ENCODE results near the gene RHBDD2. TPM values are rescaled to one million over a fixed set of nuclear protein-coding genes. Genes with fewer than 3 reads are reported as not detected.

The RHBDD2 gene
- total and polyA plus RNA-seq, 2 donors (not counting 1 experiment from before 2014, with no cell fraction given) = 31.6 to 44.3 TPM

DNA sequence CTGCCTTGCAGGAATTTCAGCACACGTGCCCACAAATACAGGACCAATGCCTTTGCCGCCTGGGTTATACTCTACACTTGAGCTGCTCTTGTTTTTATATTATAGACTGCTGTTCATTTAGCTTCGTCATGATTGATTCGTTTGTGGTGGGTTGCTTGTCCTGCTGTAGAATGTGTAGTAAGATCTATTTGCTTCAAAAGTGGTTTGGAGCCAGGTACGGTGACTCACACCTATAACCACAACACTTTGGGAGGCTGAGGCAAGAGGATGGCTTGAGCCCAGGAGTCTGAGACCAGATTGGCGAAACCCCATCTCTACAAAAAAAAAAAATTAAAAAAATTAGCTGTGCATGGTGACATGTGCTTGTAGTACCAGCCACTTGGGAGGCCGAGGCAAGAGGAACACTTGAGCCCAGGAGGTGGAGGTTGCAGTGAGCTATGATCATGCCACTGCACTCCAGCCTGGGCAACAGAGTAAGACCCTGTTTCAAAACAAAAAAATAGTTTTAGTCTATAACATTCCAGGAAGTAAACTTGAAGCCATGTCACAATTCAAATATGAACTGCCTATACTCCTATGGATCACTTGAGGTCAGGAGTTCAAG, 9.0 kb upstream of the RHBDD2 start:
- Mint-ChIP-seq H3K27me3 (peaks cover 17% of the 10 kb centered on the region), H3K4me1 (no peaks in the 10 kb centered on the region), H3K27ac (no peak overlapping the region), H3K9me3 (ENCODE audit: insufficient read depth) (no peaks in the 10 kb centered on the region), H3K4me3 (no peak overlapping the region)
- no peaks in the 10 kb centered on the region for H3K9me3 ChIP-seq (ENCODE audit: control extremely low read depth in 1 of 3, control insufficient read depth in 2 of 3, insufficient read depth in 1 of 3, low read length in 2 of 3)
- no peak overlapping the region for H3K9ac ChIP-seq (ENCODE audit: low read length)
- CTCF ChIA-PET = interaction anchor here (1.8 kb wide), 1 partner anchor 151 kb away, joined by 13 read pairs; no protein-coding TSS in a partner anchor
- DNase-seq (no peak), ATAC-seq (ENCODE audit: low read depth) (no peak)
- no peaks in the 10 kb centered on the region for H4K20me1 ChIP-seq (ENCODE audit: control insufficient read depth, insufficient read depth, low read length, poor library complexity, severe bottlenecking)
- peaks cover 0 to 5% (median 0%) of the 10 kb centered on the region in 4 experiments for H3K27me3 ChIP-seq (replicated peaks in 1 of 4; ENCODE audit: control extremely low read depth in 1 of 4, control insufficient read depth in 3 of 4, insufficient read depth in 4 of 4, low read length in 3 of 4)
- TF ChIP-seq EZH2 (IDR thresholded peaks at IDR 0.05; ENCODE audit: borderline replicate concordance, insufficient read depth, low read depth, low read length, poor library complexity, severe bottlenecking) = no peak
- TF ChIP-seq, protein P1, sequence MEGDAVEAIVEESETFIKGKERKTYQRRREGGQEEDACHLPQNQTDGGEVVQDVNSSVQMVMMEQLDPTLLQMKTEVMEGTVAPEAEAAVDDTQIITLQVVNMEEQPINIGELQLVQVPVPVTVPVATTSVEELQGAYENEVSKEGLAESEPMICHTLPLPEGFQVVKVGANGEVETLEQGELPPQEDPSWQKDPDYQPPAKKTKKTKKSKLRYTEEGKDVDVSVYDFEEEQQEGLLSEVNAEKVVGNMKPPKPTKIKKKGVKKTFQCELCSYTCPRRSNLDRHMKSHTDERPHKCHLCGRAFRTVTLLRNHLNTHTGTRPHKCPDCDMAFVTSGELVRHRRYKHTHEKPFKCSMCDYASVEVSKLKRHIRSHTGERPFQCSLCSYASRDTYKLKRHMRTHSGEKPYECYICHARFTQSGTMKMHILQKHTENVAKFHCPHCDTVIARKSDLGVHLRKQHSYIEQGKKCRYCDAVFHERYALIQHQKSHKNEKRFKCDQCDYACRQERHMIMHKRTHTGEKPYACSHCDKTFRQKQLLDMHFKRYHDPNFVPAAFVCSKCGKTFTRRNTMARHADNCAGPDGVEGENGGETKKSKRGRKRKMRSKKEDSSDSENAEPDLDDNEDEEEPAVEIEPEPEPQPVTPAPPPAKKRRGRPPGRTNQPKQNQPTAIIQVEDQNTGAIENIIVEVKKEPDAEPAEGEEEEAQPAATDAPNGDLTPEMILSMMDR (IDR thresholded peaks at IDR 0.05) = no peak
- H3K4me1 ChIP-seq (ENCODE audit: control insufficient read depth in 2 of 2, insufficient read depth in 2 of 2, low read length in 2 of 2) = no peaks in the 10 kb centered on the region
- WGBS (ENCODE audit: insufficient coverage) = no CpG with 5 or more reads among the region's 7 CpGs
- no peaks in the 10 kb centered on the region for H3K79me2 ChIP-seq (ENCODE audit: control insufficient read depth, insufficient read depth, low read length)
- H3K4me2 ChIP-seq (replicated peaks; ENCODE audit: low read depth, low read length, poor library complexity, severe bottlenecking) = no peak overlapping the region
- no peaks in the 10 kb centered on the region for H3K36me3 ChIP-seq (replicated peaks in 1 of 2; ENCODE audit: control extremely low read depth in 1 of 2, control insufficient read depth in 1 of 2, extremely low read depth in 1 of 2, insufficient read depth in 2 of 2, low read length in 1 of 2)
- no peak overlapping the region for H3K4me3 ChIP-seq (ENCODE audit: control extremely low read depth in 1 of 5, extremely low read depth in 1 of 5, insufficient read depth in 1 of 5, low read depth in 2 of 5, low read length in 4 of 5)
- no peak overlapping the region for H3K27ac ChIP-seq (ENCODE audit: low read length in 2 of 2)
- no peak overlapping the region for H2AFZ ChIP-seq (ENCODE audit: insufficient read depth, low read depth, low read length, poor library complexity, severe bottlenecking)
- intact Hi-C loops (cut with micrococcal nuclease) = no loop called here
- POLR2A ChIA-PET = no interaction called here

DNA sequence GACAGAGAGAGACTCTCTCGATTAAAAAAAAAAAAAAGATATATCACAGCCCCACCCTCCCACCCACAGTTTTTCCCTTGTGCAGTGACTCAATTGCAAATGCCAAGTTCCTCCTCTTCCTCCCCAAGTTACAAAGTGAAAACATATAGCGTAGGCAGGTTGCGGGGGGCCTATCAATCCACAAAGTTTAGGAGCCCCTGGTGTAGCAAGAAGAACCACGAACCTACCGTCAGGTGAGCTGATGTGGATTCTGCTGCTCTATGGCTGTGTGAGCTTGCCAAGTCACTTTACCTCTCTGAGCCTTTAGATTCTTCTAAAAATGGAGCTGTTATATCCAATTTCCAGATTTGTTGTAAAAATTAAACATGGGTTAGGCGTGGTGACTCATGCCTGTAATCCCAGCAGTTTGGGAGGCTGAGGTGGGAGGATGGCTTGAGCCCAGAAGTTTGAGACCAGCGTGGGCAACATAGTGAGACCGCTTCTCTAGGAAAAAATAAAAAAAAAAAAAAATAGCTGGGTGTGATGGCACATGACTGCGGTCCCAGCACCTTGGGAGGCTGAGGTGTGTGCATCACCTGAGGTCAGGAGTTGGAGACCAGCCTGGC, 8.2 kb upstream of the RHBDD2 start:
- CTCF ChIA-PET = no interaction called here
- H4K20me1 ChIP-seq (ENCODE audit: control insufficient read depth, insufficient read depth, low read length, poor library complexity, severe bottlenecking) = no peaks in the 10 kb centered on the region
- no peak for ATAC-seq (ENCODE audit: low read depth)
- no peaks in the 10 kb centered on the region for H3K79me2 ChIP-seq (ENCODE audit: control insufficient read depth, insufficient read depth, low read length)
- H3K4me3 ChIP-seq (ENCODE audit: control extremely low read depth in 1 of 5, extremely low read depth in 1 of 5, insufficient read depth in 1 of 5, low read depth in 2 of 5, low read length in 4 of 5) = no peak overlapping the region
- no peak overlapping the region for H3K9ac ChIP-seq (ENCODE audit: low read length)
- intact Hi-C loops (cut with micrococcal nuclease) = no loop called here
- H2AFZ ChIP-seq (ENCODE audit: insufficient read depth, low read depth, low read length, poor library complexity, severe bottlenecking) = no peak overlapping the region
- WGBS (ENCODE audit: insufficient coverage) = 86% methylated on average over 5 of the region's 9 CpGs
- no peaks in the 10 kb centered on the region for H3K4me1 ChIP-seq (ENCODE audit: control insufficient read depth in 2 of 2, insufficient read depth in 2 of 2, low read length in 2 of 2)
- TF ChIP-seq EZH2 (IDR thresholded peaks at IDR 0.05; ENCODE audit: borderline replicate concordance, insufficient read depth, low read depth, low read length, poor library complexity, severe bottlenecking) = no peak
- TF ChIP-seq, protein P1 (IDR thresholded peaks at IDR 0.05) = no peak
- Mint-ChIP-seq H3K9me3 (ENCODE audit: insufficient read depth) (no peaks in the 10 kb centered on the region), H3K4me1 (no peaks in the 10 kb centered on the region), H3K27ac (no peak overlapping the region), H3K4me3 (no peak overlapping the region), H3K27me3 (peaks cover 11% of the 10 kb centered on the region)
- POLR2A ChIA-PET = interaction anchor here (0.6 kb wide), 1 partner anchor 113 kb away, joined by 5 read pairs; no protein-coding TSS in a partner anchor
- peaks cover 0 to 3% (median 0%) of the 10 kb centered on the region in 4 experiments for H3K27me3 ChIP-seq (replicated peaks in 1 of 4; ENCODE audit: control extremely low read depth in 1 of 4, control insufficient read depth in 3 of 4, insufficient read depth in 4 of 4, low read length in 3 of 4)
- no peaks in the 10 kb centered on the region for H3K9me3 ChIP-seq (ENCODE audit: control extremely low read depth in 1 of 3, control insufficient read depth in 2 of 3, insufficient read depth in 1 of 3, low read length in 2 of 3)
- no peak overlapping the region for H3K4me2 ChIP-seq (replicated peaks; ENCODE audit: low read depth, low read length, poor library complexity, severe bottlenecking)
- no peak overlapping the region for H3K27ac ChIP-seq (ENCODE audit: low read length in 2 of 2)
- DNase-seq = no peak
- no peaks in the 10 kb centered on the region for H3K36me3 ChIP-seq (replicated peaks in 1 of 2; ENCODE audit: control extremely low read depth in 1 of 2, control insufficient read depth in 1 of 2, extremely low read depth in 1 of 2, insufficient read depth in 2 of 2, low read length in 1 of 2)
